Measurements from ENCODE around the gene TECPR1. TPM values are rescaled to one million over a fixed set of nuclear protein-coding genes. Genes with fewer than 3 reads are reported as not detected.
A peak's percentile ranks its signal among the peaks of the same experiment; 100 is the strongest.

Gene TECPR1
- total RNA-seq, 2 donors from 2014 or later = 42.1 to 68.6 TPM

DNA sequence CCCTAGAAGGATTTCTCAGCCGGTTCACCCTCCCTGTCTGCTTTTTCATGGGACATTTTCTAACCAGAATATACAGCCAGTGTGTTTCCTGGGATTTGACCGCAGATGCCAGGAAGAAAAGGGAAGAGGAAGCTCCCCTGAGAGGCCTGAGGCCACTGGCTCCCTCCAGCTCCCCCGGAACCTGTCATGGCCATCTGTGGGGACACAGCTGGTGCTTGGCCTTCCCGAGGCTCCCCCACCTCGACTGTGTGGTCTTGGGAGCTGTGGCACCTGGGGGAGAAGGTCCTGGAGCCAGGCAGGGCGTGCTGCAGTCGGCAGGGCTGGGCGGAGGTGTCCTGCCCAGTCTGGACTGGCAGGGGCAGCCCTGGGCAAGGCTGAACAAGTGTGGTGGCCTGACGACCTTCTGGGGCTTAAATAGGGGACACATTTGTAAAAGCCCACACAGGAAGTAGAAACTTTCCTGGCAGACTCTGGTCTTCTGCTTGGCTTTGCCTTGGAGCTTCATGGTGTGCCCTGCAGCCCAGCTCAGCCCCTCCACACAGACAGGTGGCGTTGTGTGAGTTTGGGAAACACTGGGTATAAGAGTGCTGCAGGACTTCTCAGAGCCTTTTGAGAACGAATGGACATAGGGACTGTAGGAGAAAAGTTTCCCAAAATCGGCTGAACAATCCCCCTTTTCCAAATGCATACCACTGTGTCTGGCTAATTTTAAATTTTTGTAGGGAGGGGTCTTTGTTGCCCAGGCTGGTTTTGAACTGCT, 36.2 kb upstream of the TECPR1 start:
- H3K27me3 Mint-ChIP-seq = no peaks in the 10 kb centered on the region
- H3K36me3 Mint-ChIP-seq = no peaks in the 10 kb centered on the region
- no peak overlapping the region for H3K4me3 Mint-ChIP-seq
- H3K27ac Mint-ChIP-seq = no peak overlapping the region
- H3K4me1 Mint-ChIP-seq (ENCODE audit: low read depth in 2 of 2) = peaks cover 9 to 12% of the 10 kb centered on the region in 2 donors
- DNase-seq (ENCODE audit: low spot score) (no peak), ATAC-seq (no peak)
- no peaks in the 10 kb centered on the region for H3K9me3 Mint-ChIP-seq

DNA sequence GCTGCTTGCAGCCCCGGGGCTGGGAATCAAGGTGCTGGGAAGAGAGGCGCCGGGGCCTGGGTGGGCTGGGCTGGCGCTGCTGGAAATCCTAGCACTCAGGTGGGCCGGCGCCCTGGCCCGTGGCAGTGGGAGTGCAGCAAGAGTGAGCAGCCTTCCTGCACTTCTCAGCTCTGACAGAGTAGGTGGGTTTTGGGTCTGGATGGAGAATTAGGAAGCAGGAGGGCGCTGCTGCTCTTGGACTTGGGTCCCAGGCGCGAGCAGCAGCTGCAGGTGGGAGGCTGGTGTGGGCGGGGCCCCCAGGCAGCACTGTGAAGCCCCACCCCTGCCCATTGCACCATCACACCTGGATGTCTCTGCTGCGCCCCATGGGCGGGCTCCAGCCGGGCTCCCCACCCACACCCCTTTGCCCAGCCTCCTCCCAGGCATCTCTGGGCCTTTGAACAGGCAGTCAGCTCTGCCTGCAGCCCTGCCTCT, 35.5 kb upstream of the TECPR1 start:
- Mint-ChIP-seq H3K36me3 (no peaks in the 10 kb centered on the region), H3K4me1 (ENCODE audit: low read depth in 2 of 2) (peaks cover 17 to 18% of the 10 kb centered on the region in 2 donors), H3K27ac (no peak overlapping the region), H3K9me3 (no peaks in the 10 kb centered on the region), H3K27me3 (no peaks in the 10 kb centered on the region), H3K4me3 (no peak overlapping the region)
- DNase-seq (ENCODE audit: low spot score) (no peak), ATAC-seq (no peak)

DNA sequence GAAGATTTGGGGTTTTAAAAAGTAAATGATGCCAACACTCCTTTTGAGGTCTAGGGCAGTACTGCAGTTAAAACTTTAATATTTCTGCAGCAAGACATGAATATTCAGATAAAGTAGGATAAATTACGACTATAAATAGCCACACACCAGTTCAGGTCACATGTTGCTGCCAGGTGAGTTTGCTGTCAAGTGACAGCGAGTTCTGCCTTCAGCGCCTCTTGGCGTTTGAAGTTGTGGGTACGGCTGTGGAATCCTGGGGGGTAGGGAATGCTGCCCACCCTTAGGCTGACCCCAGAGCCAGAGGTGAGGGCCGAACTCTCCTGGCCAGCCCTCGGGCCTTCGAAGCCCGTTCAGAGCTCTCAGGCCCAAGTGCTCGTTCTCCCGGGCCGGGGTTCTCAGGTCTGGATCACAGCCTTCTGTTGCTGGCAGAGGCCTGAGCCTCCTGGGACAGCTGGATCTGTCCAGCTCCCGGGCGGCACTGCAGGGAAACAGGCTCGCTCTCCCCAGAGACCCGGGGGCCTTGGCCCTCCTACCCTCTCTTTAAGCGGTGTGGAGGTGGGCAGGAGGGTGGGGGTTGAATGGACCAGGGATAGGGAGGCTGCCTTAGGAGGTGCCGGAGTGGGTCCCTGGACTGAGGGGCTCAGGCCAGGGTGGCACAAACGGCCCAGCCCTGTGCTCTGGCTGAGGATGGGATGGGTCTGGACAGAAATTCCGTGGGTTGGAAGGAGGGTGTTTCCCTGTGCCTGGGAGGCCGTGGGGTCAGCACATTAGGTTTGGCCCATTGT, 34.9 kb upstream of the TECPR1 start:
- H3K27me3 Mint-ChIP-seq = no peaks in the 10 kb centered on the region
- no peak for DNase-seq (ENCODE audit: low spot score)
- H3K4me3 Mint-ChIP-seq = no peak overlapping the region
- H3K36me3 Mint-ChIP-seq = no peaks in the 10 kb centered on the region
- no peaks in the 10 kb centered on the region for H3K9me3 Mint-ChIP-seq
- ATAC-seq = no peak
- no peak overlapping the region for H3K27ac Mint-ChIP-seq
- peaks cover 20 to 21% of the 10 kb centered on the region in 2 donors for H3K4me1 Mint-ChIP-seq (ENCODE audit: low read depth in 2 of 2)

DNA sequence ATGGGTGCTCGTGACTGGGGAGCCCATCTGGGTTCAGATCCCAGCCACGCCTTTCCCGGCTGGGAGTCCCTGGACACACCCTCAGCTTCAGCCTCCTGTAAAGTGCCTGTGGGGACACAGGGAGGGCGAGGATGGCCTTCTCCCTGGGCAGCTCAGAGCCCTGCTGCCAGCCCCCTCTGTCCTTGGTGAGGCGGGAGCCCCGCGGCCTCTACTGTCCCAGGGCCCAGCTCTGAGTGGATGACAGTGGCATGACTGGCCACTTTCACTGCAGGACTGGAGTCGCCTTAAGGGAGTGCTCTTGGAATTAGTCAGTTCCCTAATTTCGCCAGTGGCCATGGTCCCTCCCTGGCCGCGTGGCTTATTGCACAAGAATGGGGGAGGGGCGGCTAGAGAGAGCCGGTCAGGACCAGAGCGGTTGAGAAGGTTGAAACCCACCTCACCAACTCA, 34.1 kb upstream of the TECPR1 start:
- ATAC-seq = no peak
- Mint-ChIP-seq H3K4me1 (ENCODE audit: low read depth in 2 of 2) (peaks cover 20 to 21% of the 10 kb centered on the region in 2 donors), H3K27me3 (no peaks in the 10 kb centered on the region), H3K4me3 (no peak overlapping the region), H3K9me3 (no peaks in the 10 kb centered on the region), H3K27ac (no peak overlapping the region), H3K36me3 (no peaks in the 10 kb centered on the region)
- DNase-seq (ENCODE audit: low spot score) = no peak

DNA sequence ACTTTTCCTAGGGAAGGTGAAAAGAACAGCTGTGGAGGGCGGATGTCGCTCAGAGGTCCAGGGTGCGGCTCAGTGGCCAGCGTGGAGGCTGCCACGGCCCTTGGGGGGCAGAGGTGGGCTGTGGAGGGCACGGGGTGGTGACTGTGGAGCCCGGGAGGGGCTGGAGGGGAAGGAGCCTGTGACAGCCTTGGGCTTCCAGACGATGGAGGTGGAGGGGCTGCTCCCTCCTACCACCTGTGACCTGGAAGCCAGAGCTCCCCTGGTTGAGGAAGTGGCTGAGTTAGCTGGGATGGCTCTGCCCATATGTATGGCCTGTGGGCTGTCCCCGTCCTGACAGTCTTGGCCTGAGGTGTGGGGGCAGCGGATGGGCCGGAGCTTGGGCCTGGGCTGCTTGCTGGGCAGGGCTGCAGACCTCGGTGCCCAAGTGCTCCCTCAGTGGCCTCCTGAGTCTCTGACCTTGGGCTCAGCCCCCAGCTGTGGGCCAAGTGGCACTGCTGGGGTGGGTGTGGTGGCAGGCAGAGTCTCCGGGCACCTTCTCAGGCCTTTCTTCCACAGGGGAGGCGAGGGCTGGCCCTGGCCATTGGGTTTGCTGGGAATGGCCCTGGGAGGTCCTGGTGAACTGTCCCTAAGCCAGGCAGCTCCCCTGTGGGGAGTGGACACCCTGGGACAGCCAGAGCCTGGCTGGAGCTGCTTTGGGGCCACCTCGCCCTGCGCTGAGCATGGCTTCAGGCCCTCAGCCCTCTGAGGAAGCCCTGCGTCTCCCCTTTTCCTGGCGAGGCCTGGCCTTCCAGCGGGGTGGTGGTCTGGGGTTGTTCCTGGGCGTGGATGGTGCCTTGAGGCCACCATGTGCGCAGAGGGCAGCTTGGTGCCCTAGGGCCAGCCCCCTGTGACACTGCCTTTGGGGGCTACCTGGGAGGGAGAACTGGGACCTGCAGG, 33.4 kb upstream of the TECPR1 start:
- DNase-seq (ENCODE audit: low spot score) = no peak
- Mint-ChIP-seq H3K4me3 (no peak overlapping the region), H3K36me3 (no peaks in the 10 kb centered on the region), H3K4me1 (ENCODE audit: low read depth in 2 of 2) (peaks cover 20 to 21% of the 10 kb centered on the region in 2 donors), H3K27me3 (no peaks in the 10 kb centered on the region), H3K27ac (no peak overlapping the region), H3K9me3 (no peaks in the 10 kb centered on the region)
- ATAC-seq = no peak

DNA sequence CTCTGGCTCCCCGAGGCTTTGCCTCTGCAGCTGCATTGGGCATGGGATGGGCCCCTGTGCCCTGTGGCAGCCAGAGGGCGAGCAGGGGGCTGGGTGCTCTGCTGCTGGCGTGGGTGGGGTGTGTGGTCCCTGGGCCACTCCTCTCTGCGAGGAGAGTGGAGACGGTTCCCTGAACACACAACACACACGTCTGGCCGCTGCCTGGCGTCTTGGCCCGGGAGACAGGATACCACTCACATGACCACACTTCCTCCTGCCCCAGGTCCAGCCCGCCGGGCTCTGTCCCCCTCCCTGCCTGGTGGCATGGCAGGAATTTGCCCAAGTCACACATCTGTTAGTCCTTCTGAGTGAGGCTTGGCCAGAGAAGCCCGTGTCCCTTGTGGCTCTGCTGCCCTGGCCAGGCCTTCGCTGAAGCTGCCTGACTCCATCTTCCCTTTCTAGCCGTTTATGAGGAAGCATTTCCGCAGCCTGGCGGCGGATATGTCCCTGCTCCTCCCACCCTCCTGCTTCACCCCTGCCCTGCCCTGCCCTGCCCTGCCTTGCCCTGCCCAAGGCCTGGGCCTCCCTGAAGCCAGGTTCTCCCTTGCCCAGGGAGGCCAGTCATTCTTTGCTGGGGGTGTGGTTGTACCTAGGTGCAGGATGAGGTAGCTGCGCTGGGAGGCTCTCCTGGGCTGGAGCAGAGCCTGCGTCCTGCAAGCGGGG, 32.5 kb upstream of the TECPR1 start:
- H3K36me3 Mint-ChIP-seq = no peaks in the 10 kb centered on the region
- H3K27ac Mint-ChIP-seq = no peak overlapping the region
- H3K27me3 Mint-ChIP-seq = no peaks in the 10 kb centered on the region
- H3K4me3 Mint-ChIP-seq = peak overlapping the region; percentile 15
- DNase-seq (ENCODE audit: low spot score) (no peak), ATAC-seq (no peak)
- no peaks in the 10 kb centered on the region for H3K9me3 Mint-ChIP-seq
- H3K4me1 Mint-ChIP-seq (ENCODE audit: low read depth in 2 of 2) = peaks cover 20 to 21% of the 10 kb centered on the region in 2 donors

DNA sequence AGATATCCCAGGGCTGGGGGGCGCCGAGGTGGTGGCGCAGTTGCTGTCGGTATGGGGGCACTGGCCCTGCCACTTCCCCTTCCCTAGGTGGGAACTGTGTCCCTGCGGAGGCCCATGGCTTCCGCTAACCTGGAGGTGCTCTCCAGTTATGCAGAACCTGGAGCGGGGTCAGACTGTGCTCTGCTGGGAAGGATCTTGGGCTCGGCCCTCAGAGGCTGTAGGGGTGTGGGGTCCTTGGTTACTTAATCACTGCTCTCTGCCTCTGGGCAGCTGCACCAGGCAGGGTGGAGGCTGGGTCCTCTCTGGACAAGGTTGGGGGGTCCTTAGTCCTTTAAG, 31.8 kb upstream of the TECPR1 start:
- no peaks in the 10 kb centered on the region for H3K27me3 Mint-ChIP-seq
- no peak for ATAC-seq
- peak overlapping the region; percentile 15 for H3K4me3 Mint-ChIP-seq
- no peak overlapping the region for H3K27ac Mint-ChIP-seq
- peaks cover 20 to 21% of the 10 kb centered on the region in 2 donors for H3K4me1 Mint-ChIP-seq (ENCODE audit: low read depth in 2 of 2)
- no peak for DNase-seq (ENCODE audit: low spot score)
- H3K36me3 Mint-ChIP-seq = no peaks in the 10 kb centered on the region
- H3K9me3 Mint-ChIP-seq = no peaks in the 10 kb centered on the region

DNA sequence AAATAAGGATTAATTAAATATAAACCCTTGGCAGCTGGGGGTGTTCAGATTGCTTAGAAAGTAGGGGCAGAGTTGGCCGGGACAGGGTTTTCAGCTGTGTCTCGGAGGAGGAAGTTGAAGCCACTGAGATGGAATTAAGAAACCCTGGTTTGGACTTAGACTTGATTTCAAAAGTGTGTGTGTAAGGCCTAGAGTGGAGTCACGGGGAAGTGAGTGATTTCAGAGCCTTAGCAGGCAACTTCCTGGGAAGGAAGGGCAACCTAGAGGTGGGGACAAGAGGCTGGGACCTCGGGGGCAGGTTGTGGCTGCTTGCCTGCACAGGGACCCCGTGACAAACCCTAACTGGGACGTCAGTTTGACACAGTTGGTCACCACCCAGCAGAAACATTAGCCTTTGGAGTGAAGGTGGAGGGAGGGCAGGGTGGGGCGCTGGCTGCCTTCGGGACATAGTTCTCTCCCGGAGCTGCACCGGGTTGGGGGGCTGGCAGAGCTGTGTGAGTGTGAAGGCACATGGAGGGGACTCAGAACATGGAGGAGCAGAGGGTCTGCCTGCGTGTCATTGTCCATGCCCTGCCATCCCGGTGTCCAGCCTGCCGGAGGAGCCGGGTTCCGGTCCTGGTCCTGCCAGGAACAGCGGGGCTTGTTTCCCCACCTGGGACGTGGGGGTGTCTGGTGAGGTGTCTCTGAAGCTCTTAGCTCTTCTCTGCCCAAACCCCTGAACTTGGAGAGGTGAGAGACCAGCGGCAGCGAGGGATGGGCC, 31.3 kb upstream of the TECPR1 start:
- ATAC-seq = no peak
- no peak for DNase-seq (ENCODE audit: low spot score)
- Mint-ChIP-seq H3K36me3 (no peaks in the 10 kb centered on the region), H3K27me3 (no peaks in the 10 kb centered on the region), H3K27ac (peak overlapping the region; percentile 43 to 82), H3K9me3 (no peaks in the 10 kb centered on the region), H3K4me3 (peak overlapping the region; percentile 82), H3K4me1 (ENCODE audit: low read depth in 2 of 2) (peaks cover 19 to 20% of the 10 kb centered on the region in 2 donors)

DNA sequence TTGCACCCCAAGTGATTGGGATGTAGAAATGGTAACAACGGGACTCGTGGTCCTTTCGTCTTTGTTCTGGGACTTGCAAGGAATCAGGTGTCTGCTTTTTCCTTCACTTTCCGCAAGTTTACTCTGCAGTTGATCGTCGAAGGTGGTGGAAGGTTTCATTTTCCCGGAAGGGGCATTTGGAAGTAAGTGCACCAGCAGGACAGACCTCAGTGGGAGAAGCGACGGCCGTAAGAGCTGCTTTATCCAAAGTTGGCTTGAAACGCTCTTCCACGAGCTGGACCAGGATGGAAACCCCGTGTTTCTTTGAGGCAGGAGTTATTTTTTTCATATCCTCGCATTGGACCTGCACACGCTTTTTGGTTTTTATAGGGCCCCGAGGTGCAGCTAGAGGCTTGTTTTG, 30.7 kb upstream of the TECPR1 start:
- no peak for DNase-seq (ENCODE audit: low spot score)
- peaks cover 18 to 20% of the 10 kb centered on the region in 2 donors for H3K4me1 Mint-ChIP-seq (ENCODE audit: low read depth in 2 of 2)
- H3K36me3 Mint-ChIP-seq = no peaks in the 10 kb centered on the region
- no peak for ATAC-seq
- H3K4me3 Mint-ChIP-seq = peak overlapping the region; percentile 82
- no peaks in the 10 kb centered on the region for H3K9me3 Mint-ChIP-seq
- H3K27ac Mint-ChIP-seq = peak overlapping the region; percentile 43 to 82
- no peaks in the 10 kb centered on the region for H3K27me3 Mint-ChIP-seq

DNA sequence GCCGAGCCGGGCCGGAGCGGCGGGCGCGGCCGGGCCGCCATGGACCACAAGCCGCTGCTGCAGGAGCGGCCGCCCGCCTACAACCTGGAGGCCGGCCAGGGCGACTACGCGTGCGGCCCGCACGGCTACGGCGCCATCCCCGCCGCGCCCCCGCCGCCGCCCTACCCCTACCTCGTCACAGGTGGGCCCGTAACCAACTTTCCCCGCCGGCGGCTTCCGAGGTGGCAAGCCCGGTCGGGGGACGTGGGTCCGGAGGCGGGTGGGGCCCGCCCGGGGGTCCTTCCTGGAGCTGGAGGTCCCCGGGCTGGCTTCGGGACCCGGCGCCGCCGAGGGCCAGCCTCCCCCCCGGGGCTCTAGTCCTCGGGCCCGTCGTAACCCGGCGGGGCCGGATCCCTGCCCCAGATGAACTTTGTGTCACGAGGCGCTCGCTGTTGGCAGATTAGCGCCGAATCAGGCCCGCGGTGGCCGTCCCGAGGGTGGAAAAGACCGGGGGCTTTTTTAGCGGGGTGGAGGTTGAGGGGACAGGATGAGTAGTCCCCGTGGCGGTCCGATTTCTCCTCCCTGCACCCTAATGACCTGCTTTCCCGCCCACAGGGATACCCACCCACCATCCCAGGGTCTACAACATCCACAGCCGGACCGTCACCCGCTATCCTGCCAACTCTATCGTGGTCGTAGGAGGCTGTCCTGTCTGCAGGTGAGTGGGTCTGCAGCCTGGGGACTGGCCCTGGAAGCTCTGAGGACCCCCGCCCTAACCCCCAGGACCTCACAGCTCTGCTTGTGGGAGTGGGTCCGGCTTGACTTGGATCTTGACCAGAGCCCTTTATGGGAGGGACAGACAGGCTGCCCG, 29.9 kb upstream of the TECPR1 start:
- H3K9me3 Mint-ChIP-seq = no peaks in the 10 kb centered on the region
- H3K27ac Mint-ChIP-seq = peak overlapping the region; percentile 43 to 82
- H3K36me3 Mint-ChIP-seq = no peaks in the 10 kb centered on the region
- ATAC-seq (peak; percentile 8 to 19), DNase-seq (ENCODE audit: low spot score) (no peak)
- peak overlapping the region; percentile 82 for H3K4me3 Mint-ChIP-seq
- no peaks in the 10 kb centered on the region for H3K27me3 Mint-ChIP-seq
- peaks cover 18 to 20% of the 10 kb centered on the region in 2 donors for H3K4me1 Mint-ChIP-seq (ENCODE audit: low read depth in 2 of 2)

DNA sequence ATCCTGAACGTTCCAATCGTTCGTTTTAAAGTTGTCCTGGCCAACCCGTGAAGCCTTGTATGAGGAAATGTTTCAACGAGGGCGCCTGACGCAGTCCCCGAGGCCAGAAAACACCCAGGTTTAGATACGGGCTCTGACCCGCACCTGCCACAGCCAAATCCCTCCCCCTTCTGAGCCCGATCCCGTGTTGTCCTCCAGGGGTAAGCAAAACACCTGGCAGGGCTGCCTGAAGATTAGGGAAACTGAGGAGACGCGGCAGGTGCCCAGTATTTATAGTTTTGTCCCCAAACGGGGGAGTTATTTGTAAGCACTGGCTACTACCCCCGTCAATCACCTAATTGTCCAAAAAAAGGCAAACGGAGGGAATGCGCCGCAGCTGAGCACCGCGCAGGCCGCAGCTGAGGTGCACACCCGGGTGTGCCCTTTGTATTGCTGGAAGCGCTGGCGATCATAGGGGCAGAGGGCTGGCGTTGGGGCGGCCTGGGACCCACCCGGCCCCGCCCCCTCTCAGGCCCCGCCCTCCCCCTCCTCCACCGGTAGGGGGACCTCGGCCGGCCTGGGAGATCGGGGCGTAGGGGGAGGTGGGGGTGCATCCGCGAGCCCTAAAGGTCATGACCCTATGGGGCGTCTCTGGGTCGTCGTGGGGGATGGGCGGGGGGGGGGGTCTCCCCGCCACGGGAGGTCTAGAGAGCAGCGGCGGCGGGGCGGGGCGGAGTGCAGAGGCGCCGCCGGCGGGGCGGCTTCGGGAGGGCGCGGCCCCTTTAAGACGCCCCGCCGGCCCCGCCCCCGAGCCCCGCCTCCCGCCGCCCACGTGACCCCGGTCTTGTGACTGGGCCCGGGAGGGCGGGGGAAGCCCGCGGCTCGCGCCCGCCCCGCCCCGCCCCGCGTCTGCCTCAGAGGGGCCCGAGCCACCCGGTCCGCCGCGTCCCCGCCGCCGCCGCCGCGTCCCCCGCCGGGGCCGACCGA, 29.0 kb upstream of the TECPR1 start, which contains the start of gene BRI3:
Gene BRI3, plus strand, starts transcription at position 896 of the 966 bp plus-strand sequence. CDS start 110 bp downstream, outside the sequence.
- Mint-ChIP-seq H3K9me3 (no peaks in the 10 kb centered on the region), H3K27me3 (no peaks in the 10 kb centered on the region), H3K27ac (peak within 1 kb of the TSS; percentile 43 to 82), H3K36me3 (no peaks in the 10 kb centered on the region), H3K4me1 (ENCODE audit: low read depth in 2 of 2) (peaks cover 18 to 20% of the 10 kb centered on the region in 2 donors), H3K4me3 (peak within 1 kb of the TSS; percentile 82)
- ATAC-seq (peak; percentile 92 to 93), DNase-seq (ENCODE audit: low spot score) (peak; percentile 86)
